ENCODE measurements around the gene NR6A1.

The NR6A1 gene

DNA sequence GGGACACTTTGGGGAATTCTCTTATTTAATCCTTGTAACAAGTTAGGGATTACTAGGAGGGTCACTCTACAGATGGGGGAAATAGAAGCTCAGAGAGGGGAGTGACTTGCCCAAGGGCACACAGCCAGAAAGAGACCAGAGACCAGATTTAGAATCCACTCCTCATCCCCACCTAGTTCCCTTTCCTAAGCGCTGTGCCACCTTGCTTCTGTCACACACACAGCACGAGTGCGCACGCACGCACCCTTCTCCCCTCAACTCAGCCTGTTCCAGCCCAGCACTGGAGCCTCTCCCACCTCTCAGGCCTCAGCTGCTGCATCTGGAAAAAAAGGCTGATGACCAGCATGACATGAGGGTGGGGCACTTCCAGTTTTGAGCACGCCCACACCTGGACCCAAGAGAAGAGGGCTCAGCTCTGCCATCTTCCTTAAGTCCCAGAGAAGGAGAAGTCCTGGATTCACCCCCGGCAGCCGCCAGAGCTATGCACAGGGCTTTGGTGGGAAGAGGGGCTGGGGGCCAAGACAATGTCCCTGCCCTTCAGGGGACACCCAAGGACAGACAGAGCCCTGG, 282.4 kb downstream of the NR6A1 start:
- no peak for DNase-seq (ENCODE audit: low read depth)
- H3K4me3 ChIP-seq (ENCODE audit: control insufficient read depth, low read depth, low read length), result no peak overlapping the region
- TF ChIP-seq CTCF (IDR thresholded peaks at IDR 0.05; ENCODE audit: control insufficient read depth, insufficient read depth, low read depth, low read length, missing control alignments), result no peak

DNA sequence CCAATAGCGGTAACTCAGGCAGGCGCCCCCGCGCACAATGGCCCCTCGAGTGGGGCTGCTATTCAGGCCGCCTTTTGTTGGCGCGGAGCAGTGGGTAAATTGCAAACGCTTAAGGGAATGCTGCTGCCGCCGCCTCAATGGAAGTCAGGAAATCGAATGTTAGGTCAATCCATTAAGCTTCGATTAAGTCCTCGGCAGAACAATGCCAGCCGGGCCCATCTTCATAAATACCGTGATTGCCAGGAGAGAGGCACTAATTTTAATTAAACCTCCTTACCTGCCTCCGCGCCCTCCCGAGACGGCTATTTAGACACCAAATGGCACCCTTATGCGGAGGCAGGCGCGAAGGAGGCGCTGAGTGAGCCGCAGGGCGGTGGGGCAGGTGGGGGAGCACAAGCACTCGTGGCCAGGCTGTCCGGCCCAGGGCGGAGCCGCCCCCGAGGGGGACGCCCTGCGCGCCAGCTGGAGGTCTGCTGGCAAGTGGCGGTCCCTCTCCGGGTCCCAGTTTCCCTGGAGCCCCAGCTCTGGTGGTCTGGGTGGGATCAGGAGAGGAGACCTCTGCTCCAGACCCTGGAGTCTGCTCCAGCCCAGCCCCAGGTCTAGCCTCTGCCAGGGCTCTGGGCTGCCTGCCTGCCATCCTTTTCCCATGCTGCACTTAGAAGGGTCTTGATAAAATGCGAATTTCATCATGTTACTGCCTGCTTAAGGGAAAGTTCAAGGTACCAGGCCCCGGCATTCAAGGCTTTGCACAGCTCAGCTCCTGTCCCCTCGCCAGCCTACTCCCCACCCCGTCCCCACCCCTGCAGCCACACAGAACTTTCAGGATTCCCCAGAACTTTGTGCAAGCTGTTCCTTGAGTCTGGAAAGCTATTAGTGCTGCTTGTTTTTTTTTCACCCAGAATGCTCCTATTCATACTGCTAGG, 283.6 kb downstream of the NR6A1 start:
- no peak for DNase-seq (ENCODE audit: low read depth)

DNA sequence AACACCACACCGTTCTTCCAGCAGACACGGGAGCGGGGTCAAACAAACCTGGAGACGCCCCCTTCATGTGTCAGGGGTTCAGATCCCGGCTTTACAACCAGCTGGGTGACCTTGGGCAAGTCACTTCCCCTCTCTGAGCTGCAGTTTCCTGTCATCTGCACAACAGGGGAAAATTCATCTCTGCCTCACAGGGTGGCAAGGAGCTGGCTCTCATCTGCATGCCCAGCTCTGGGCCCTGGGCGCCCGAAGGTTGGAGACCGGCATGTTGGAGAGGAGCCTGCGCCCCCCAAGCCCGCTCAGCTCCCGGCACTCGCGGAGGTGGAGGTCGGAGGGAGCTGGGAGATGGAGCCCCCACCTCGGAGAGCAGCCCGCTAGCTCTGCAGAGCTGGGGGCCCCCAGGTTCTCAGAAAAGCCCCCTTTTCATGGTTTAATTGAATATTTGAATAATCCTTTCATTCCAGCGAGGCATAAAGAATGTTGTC, 284.3 kb downstream of the NR6A1 start:
- H3K4me3 ChIP-seq (ENCODE audit: control insufficient read depth, low read depth, low read length), result no peak overlapping the region
- DNase-seq (ENCODE audit: low read depth), result no peak
- no peak for TF ChIP-seq CTCF (IDR thresholded peaks at IDR 0.05; ENCODE audit: control insufficient read depth, insufficient read depth, low read depth, low read length, missing control alignments)

More for the DNA sequence above, 283.6 kb downstream of the NR6A1 start:
- H3K4me3 ChIP-seq (ENCODE audit: control insufficient read depth, low read depth, low read length), result no peak overlapping the region
- TF ChIP-seq CTCF (IDR thresholded peaks at IDR 0.05; ENCODE audit: control insufficient read depth, insufficient read depth, low read depth, low read length, missing control alignments), result no peak

DNA sequence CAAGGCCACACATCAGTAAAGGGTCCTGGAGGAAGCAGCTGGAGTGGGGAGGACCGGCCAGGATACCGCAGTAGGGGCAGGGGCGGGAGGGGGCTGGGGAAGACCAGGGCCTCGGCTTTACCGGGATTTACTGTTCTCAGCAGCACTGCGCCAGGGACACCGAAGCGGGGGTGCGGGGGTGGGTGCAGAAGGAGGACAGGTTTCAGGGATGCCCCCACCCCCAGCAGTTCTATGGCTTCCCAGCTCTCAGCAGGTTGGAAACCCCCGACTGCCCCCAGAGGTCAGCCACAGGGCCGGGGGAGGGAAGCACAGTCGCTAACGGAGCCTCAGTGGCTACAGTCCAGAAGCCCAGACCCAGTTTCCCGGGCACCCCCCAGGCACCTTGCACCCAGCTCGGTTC, 285.2 kb downstream of the NR6A1 start:
- TF ChIP-seq CTCF (IDR thresholded peaks at IDR 0.05; ENCODE audit: control insufficient read depth, insufficient read depth, low read depth, low read length, missing control alignments), result no peak
- DNase-seq (ENCODE audit: low read depth), result no peak

DNA sequence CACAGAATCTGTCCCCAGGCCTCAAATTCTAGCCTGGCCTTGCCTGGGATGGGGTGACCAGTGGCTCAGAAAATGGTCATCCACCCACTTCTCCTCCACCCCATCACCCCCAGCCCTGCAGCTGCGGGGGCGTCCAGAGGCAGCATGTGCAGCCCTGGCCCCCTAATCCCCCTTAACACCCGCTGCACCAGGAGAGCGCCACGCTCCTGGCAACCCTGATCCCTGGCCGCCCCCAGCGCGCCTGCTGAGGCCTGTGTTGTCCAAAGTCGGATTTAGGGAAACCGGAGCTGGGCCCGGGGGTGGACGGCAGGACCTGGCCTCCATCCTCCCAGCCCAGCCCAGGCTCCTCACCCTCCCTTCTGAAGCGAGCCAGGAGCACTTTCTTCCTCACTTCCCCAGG, 285.9 kb downstream of the NR6A1 start:
- TF ChIP-seq CTCF (IDR thresholded peaks at IDR 0.05; ENCODE audit: control insufficient read depth, insufficient read depth, low read depth, low read length, missing control alignments), result no peak
- H3K4me3 ChIP-seq (ENCODE audit: control insufficient read depth, low read depth, low read length), result no peak overlapping the region
- no peak for DNase-seq (ENCODE audit: low read depth)

More for the DNA sequence above, 285.2 kb downstream of the NR6A1 start:
- H3K4me3 ChIP-seq (ENCODE audit: control insufficient read depth, low read depth, low read length), result no peak overlapping the region

GRCh38 chr9:124483481-124483880, 287.6 kb downstream of the NR6A1 start:
- no peak overlapping the region for H3K4me3 ChIP-seq (ENCODE audit: control insufficient read depth, low read depth, low read length)
- no peak for DNase-seq (ENCODE audit: low read depth)
- no peak for TF ChIP-seq CTCF (IDR thresholded peaks at IDR 0.05; ENCODE audit: control insufficient read depth, insufficient read depth, low read depth, low read length, missing control alignments)
